GM18951 (cell line): ENCODE measurements around the gene OR10D3.
"Not testable (repeated sequence)": the region's sequence is repeated elsewhere in the genome, so short reads cannot be mapped to it uniquely, and the experiment has no call there.

Experiments used
- POLR2A ChIP-seq: IDR thresholded peaks from 4 replicates; pipeline ENCODE4 v1.6.1; 2011; ENCODE audit warnings: mild to moderate bottlenecking; ENCODE audit not compliant: insufficient read length, insufficient read depth; ENCODE audit errors: extremely low read depth
- in situ Hi-C: fragments of 300-500 bp; cut with MboI; formaldehyde crosslinking; loops from one replicate; pipeline ENCODE4 v1.12.0; 2022; ENCODE audit warnings: low sequenced_read_pairs, mixed read lengths, inconsistent platforms; ENCODE audit not compliant: unreplicated experiment

Gene OR10D3

GRCh38 chr11:124204008-124204407, 20.9 kb downstream of the OR10D3 start:
- TF ChIP-seq POLR2A = no peak
- in situ Hi-C loops = no loop called here

- TF ChIP-seq POLR2A = no peak
- in situ Hi-C loops = no loop called here
These were observed 24.1 kb downstream of the OR10D3 start for GRCh38 chr11:124207102-124207792.

GRCh38 chr11:124209824-124210357, 26.7 kb downstream of the OR10D3 start:
- in situ Hi-C loops = no loop called here
- no peak for TF ChIP-seq POLR2A

GRCh38 chr11:124210421-124210820, 27.3 kb downstream of the OR10D3 start:
- in situ Hi-C loops = no loop called here
- no peak for TF ChIP-seq POLR2A

- no peak for TF ChIP-seq POLR2A
- in situ Hi-C loops = no loop called here
These were observed 28.2 kb downstream of the OR10D3 start for GRCh38 chr11:124211321-124211720.

- in situ Hi-C loops = no loop called here
These were observed 30.9 kb downstream of the OR10D3 start for GRCh38 chr11:124214027-124214426.

GRCh38 chr11:124219126-124219525, 36.0 kb downstream of the OR10D3 start:
- no peak for TF ChIP-seq POLR2A

More at GRCh38 chr11:124214027-124214426, 30.9 kb downstream of the OR10D3 start:
- no peak for TF ChIP-seq POLR2A

GRCh38 chr11:124222407-124222806, 39.3 kb downstream of the OR10D3 start:
- in situ Hi-C loops = no loop called here
- no peak for TF ChIP-seq POLR2A

More at GRCh38 chr11:124219126-124219525, 36.0 kb downstream of the OR10D3 start:
- in situ Hi-C loops = no loop called here

GRCh38 chr11:124224618-124225423, 41.7 kb downstream of the OR10D3 start:
- in situ Hi-C loops = not testable (repeated sequence)

- in situ Hi-C loops = no loop called here
These were observed 42.3 kb downstream of the OR10D3 start for GRCh38 chr11:124225471-124225870.

GRCh38 chr11:124233376-124233775, 50.2 kb downstream of the OR10D3 start:
- in situ Hi-C loops = no loop called here

More at GRCh38 chr11:124225471-124225870, 42.3 kb downstream of the OR10D3 start:
- no peak for TF ChIP-seq POLR2A

More at GRCh38 chr11:124233376-124233775, 50.2 kb downstream of the OR10D3 start:
- no peak for TF ChIP-seq POLR2A
